ENCODE measurements around the gene SCRT2. TPM values are rescaled to one million over a fixed set of nuclear protein-coding genes. Genes with fewer than 3 reads are reported as not detected.
A peak's percentile ranks its signal among the peaks of the same experiment; 100 is the strongest.

SCRT2 gene
- total and polyA plus RNA-seq, 9 of the 15 experiments (the other 6 are each of a cell fraction or from before 2014, with no cell fraction given), result 0.04 to 0.75 (median 0.13) TPM; not detected in 2

DNA sequence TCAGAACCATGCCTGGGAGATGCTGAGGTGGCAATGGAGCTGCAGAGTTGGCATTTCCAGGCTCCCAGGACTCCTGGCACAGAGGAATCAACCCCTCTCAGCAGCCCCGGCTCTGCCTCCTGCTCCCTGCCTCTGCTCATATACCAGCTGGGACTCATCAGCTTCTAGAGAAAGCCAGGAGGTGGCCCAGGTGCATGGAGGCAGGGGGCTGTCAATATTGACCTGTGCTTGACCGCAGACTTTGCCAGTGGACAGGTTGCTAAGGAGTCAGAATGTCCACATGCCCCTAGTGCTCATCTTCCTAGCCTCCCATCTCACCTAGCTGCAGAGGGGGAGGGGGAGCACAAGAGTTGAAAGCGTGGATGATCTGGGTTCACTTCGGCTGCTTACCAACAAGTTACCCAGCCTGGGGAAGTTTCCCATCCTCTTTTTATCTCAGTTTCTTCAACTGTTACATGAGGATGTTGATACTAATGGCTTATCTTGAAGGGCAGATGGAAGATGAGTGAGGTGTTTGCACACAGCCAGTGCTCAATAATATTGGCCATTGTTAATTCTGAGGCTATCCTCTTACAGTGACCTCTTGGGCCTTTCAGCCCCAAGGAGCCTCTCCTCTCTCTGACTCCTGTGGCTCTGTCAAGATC lies 9.2 kb upstream of the SCRT2 start (continued):
- TF ChIP-seq, protein P1, sequence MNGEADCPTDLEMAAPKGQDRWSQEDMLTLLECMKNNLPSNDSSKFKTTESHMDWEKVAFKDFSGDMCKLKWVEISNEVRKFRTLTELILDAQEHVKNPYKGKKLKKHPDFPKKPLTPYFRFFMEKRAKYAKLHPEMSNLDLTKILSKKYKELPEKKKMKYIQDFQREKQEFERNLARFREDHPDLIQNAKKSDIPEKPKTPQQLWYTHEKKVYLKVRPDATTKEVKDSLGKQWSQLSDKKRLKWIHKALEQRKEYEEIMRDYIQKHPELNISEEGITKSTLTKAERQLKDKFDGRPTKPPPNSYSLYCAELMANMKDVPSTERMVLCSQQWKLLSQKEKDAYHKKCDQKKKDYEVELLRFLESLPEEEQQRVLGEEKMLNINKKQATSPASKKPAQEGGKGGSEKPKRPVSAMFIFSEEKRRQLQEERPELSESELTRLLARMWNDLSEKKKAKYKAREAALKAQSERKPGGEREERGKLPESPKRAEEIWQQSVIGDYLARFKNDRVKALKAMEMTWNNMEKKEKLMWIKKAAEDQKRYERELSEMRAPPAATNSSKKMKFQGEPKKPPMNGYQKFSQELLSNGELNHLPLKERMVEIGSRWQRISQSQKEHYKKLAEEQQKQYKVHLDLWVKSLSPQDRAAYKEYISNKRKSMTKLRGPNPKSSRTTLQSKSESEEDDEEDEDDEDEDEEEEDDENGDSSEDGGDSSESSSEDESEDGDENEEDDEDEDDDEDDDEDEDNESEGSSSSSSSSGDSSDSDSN (IDR thresholded peaks at IDR 0.05; ENCODE audit: borderline replicate concordance in 1 of 2, low read depth in 2 of 2, low read length in 2 of 2), result no peak
- TF ChIP-seq NONO (IDR thresholded peaks at IDR 0.05; ENCODE audit: low read depth in 2 of 2, low read length in 1 of 2), result no peak
- TF ChIP-seq, protein P2, sequence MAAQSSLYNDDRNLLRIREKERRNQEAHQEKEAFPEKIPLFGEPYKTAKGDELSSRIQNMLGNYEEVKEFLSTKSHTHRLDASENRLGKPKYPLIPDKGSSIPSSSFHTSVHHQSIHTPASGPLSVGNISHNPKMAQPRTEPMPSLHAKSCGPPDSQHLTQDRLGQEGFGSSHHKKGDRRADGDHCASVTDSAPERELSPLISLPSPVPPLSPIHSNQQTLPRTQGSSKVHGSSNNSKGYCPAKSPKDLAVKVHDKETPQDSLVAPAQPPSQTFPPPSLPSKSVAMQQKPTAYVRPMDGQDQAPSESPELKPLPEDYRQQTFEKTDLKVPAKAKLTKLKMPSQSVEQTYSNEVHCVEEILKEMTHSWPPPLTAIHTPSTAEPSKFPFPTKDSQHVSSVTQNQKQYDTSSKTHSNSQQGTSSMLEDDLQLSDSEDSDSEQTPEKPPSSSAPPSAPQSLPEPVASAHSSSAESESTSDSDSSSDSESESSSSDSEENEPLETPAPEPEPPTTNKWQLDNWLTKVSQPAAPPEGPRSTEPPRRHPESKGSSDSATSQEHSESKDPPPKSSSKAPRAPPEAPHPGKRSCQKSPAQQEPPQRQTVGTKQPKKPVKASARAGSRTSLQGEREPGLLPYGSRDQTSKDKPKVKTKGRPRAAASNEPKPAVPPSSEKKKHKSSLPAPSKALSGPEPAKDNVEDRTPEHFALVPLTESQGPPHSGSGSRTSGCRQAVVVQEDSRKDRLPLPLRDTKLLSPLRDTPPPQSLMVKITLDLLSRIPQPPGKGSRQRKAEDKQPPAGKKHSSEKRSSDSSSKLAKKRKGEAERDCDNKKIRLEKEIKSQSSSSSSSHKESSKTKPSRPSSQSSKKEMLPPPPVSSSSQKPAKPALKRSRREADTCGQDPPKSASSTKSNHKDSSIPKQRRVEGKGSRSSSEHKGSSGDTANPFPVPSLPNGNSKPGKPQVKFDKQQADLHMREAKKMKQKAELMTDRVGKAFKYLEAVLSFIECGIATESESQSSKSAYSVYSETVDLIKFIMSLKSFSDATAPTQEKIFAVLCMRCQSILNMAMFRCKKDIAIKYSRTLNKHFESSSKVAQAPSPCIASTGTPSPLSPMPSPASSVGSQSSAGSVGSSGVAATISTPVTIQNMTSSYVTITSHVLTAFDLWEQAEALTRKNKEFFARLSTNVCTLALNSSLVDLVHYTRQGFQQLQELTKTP (IDR thresholded peaks at IDR 0.05; ENCODE audit: low read depth in 1 of 2, partially characterized antibody in 2 of 2), result no peak
- TF ChIP-seq CTBP1 (IDR thresholded peaks at IDR 0.05; ENCODE audit: borderline replicate concordance), result peak; percentile 55; the same call in 1 of the 2 replicates
- no peak for TF ChIP-seq ESRRB (CRISPR knock-in tag; IDR thresholded peaks at IDR 0.05; ENCODE audit: borderline replicate concordance)
- no peak for TF ChIP-seq ZFP36 (IDR thresholded peaks at IDR 0.05; ENCODE audit: low read depth, low read length, partially characterized antibody)
- TF ChIP-seq ELF4 (CRISPR knock-in tag; IDR thresholded peaks at IDR 0.05), result no peak
- no peak for TF ChIP-seq FOXJ2 (tag; IDR thresholded peaks at IDR 0.05)
- TF ChIP-seq TEAD1 (CRISPR knock-in tag; IDR thresholded peaks at IDR 0.05), result no peak
- TF ChIP-seq, protein P3, sequence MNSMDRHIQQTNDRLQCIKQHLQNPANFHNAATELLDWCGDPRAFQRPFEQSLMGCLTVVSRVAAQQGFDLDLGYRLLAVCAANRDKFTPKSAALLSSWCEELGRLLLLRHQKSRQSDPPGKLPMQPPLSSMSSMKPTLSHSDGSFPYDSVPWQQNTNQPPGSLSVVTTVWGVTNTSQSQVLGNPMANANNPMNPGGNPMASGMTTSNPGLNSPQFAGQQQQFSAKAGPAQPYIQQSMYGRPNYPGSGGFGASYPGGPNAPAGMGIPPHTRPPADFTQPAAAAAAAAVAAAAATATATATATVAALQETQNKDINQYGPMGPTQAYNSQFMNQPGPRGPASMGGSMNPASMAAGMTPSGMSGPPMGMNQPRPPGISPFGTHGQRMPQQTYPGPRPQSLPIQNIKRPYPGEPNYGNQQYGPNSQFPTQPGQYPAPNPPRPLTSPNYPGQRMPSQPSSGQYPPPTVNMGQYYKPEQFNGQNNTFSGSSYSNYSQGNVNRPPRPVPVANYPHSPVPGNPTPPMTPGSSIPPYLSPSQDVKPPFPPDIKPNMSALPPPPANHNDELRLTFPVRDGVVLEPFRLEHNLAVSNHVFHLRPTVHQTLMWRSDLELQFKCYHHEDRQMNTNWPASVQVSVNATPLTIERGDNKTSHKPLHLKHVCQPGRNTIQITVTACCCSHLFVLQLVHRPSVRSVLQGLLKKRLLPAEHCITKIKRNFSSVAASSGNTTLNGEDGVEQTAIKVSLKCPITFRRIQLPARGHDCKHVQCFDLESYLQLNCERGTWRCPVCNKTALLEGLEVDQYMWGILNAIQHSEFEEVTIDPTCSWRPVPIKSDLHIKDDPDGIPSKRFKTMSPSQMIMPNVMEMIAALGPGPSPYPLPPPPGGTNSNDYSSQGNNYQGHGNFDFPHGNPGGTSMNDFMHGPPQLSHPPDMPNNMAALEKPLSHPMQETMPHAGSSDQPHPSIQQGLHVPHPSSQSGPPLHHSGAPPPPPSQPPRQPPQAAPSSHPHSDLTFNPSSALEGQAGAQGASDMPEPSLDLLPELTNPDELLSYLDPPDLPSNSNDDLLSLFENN (IDR thresholded peaks at IDR 0.05; ENCODE audit: low read depth in 2 of 2, low read length in 2 of 2), result no peak
- TF ChIP-seq GTF2F1 (IDR thresholded peaks at IDR 0.05; ENCODE audit: low read depth, low read length), result no peak
- peak in 1 of 2 experiments; percentile 22; a peak in 1 of 4 replicates for TF ChIP-seq KDM1A (IDR thresholded peaks at IDR 0.05)
- TF ChIP-seq ZKSCAN8 (CRISPR knock-in tag; IDR thresholded peaks at IDR 0.05), result peak; percentile 76; the same call in 1 of the 2 replicates
- no peak; the same call in 1 of the 2 replicates for TF ChIP-seq RNF2 (IDR thresholded peaks at IDR 0.05)
- TF ChIP-seq KLF16 (IDR thresholded peaks at IDR 0.05), result 0 out of 2 replicates have a peak, but pooled peaks have one; percentile 51
- TF ChIP-seq CBX1 (IDR thresholded peaks at IDR 0.05; ENCODE audit: low read depth), result no peak
- peak; percentile 74; the same call in 1 of the 2 replicates for TF ChIP-seq SOX6 (IDR thresholded peaks at IDR 0.05)

Measured in K562 (cell line).